Left lung (tissue), 10 donors: ENCODE results near the gene UVRAG. TPM values are rescaled to one million over a fixed set of nuclear protein-coding genes. Genes with fewer than 3 reads are reported as not detected.
A peak's percentile ranks its signal among the peaks of the same experiment; 100 is the strongest.

Source experiments
- ATAC-seq: fragments of 200-7000 bp; cut with Tn5 transposase; one replicate; pipeline ENCODE4 v1.9.1; 2020; ENCODE audit warnings: moderate library complexity
- DNase-seq, 4 donors: peaks; one replicate each; pipeline ENCODE4 v3.0.0-alpha.2; 2013 to 2020
- H3K27ac ChIP-seq, 2 donors: fragments of 200-600 bp; sonication (generic) in 1 of 2; one replicate each; pipeline versions ENCODE4 v1.5.0 to v1.8.0; 2020 to 2021
- H3K27me3 ChIP-seq, 2 donors: fragments of 200-600 bp; sonication (generic) in 1 of 2; one replicate each; pipeline versions ENCODE4 v1.5.0 to v1.8.0; 2020 to 2021
- H3K36me3 ChIP-seq, 2 donors: fragments of 200-600 bp; sonication (generic) in 1 of 2; one replicate each; pipeline versions ENCODE4 v1.5.0 to v1.8.0; 2020 to 2021
- H3K4me1 ChIP-seq, 2 donors: fragments of 200-600 bp; one replicate each; pipeline ENCODE4 v1.8.0; 2021
- H3K4me3 ChIP-seq, 2 donors: fragments of 200-600 bp; sonication (generic) in 1 of 2; one replicate each; pipeline versions ENCODE4 v1.5.0 to v1.8.0; 2020 to 2021; ENCODE audit warnings: mild to moderate bottlenecking in 1 of 2
- H3K9me3 ChIP-seq, 2 donors: fragments of 200-600 bp; sonication (generic) in 1 of 2; one replicate each; pipeline versions ENCODE4 v1.5.0 to v1.8.0; 2020 to 2021
- CTCF ChIP-seq, 2 donors: fragments of 200-600 bp; sonication (generic) in 1 of 2; IDR thresholded peaks; one replicate each; pipeline versions ENCODE4 v1.5.0 to v1.8.0; 2021; ENCODE audit warnings: antibody characterized with exemption in 2 of 2
- intact Hi-C, 2 donors: fragments of 100-400 bp; cut with DNase I; formaldehyde crosslinking; loops; one replicate each; pipeline versions ENCODE4 v1.11.2 to v1.14.2; 2022
- polyA plus RNA-seq, 6 donors: library from polyadenylated mRNA; unstranded; fragments of 120-200 nt; gene quantifications; one replicate each; pipeline ENCODE4 v1.2.1, GENCODE V29; 2013; ENCODE audit not compliant: insufficient read length in 6 of 6
- total RNA-seq, 2 donors: library from RNA; stranded (reverse); fragmentation: NEBNext Ultra II Directional; extraction: Animal tissue kit (Norgen Biotek cat#: 25700); gene quantifications; one replicate each; pipeline ENCODE4 v1.2.1, GENCODE V29; 2021
- donor health status: DM: no; HTN: yes; CAD: no.
- donor health status: DM: no; HTN: no; CAD: no.

The UVRAG gene
- total and polyA plus RNA-seq, 8 donors = 19.3 to 36.0 (median 22.3) TPM

- no peak for DNase-seq
Observed at GRCh38 chr11:75773595-75774353, 41.2 kb upstream of the UVRAG start.

DNA sequence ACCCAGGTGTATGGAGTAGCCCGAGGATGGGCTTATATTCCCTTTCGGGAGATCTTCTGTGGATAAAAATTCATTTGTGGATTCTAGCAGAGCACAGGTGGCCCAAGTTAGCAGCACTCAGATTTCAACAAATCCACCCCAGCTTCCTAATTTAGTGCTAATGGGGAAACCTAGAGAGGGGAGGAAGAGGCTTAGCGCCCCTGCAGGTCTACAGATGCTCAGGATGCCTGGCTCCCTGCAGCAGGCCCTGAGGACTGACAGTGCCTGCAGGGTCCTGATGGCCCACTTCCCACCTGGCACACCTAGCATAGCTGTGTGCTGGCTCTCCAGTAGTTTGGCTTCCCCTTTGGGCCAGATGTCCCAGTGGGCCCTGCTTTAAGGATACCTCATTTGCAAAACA lies 40.0 kb upstream of the UVRAG start:
- intact Hi-C loops = no loop called here

More at GRCh38 chr11:75773595-75774353, 41.2 kb upstream of the UVRAG start:
- Histone ChIP-seq H3K36me3 (no peaks in the 10 kb centered on the region), H3K9me3 (no peaks in the 10 kb centered on the region), H3K27me3 (peaks cover 4 to 8% of the 10 kb centered on the region in 2 donors), H3K4me1 (peaks cover 4 to 100% of the 10 kb centered on the region in 2 donors), H3K4me3 (no peak overlapping the region), H3K27ac (peak overlapping the region in 1 of 2 donors; percentile 87)
- no peak for TF ChIP-seq CTCF (IDR thresholded peaks at IDR 0.05)
- intact Hi-C loops = no loop called here
- no peak for ATAC-seq

GRCh38 chr11:75776546-75776945 lies 38.5 kb upstream of the UVRAG start:
- intact Hi-C loops = no loop called here
- no peak for DNase-seq
- Histone ChIP-seq H3K36me3 (peaks cover 0 to 4% of the 10 kb centered on the region in 2 donors), H3K27ac (peak overlapping the region in 1 of 2 donors; percentile 73), H3K4me1 (peaks cover 0 to 80% of the 10 kb centered on the region in 2 donors), H3K4me3 (no peak overlapping the region), H3K9me3 (no peaks in the 10 kb centered on the region), H3K27me3 (no peaks in the 10 kb centered on the region)
- TF ChIP-seq CTCF (IDR thresholded peaks at IDR 0.05) = no peak
- no peak for ATAC-seq

More for the DNA sequence above, 40.0 kb upstream of the UVRAG start:
- no peak for TF ChIP-seq CTCF (IDR thresholded peaks at IDR 0.05)
- no peak for DNase-seq
- Histone ChIP-seq H3K4me1 (peaks cover 0 to 95% of the 10 kb centered on the region in 2 donors), H3K36me3 (no peaks in the 10 kb centered on the region), H3K9me3 (no peaks in the 10 kb centered on the region), H3K4me3 (no peak overlapping the region), H3K27me3 (no peaks in the 10 kb centered on the region), H3K27ac (no peak overlapping the region)
- no peak for ATAC-seq

- peak overlapping the region in 1 of 2 donors; percentile 73 for H3K27ac ChIP-seq
- H3K36me3 ChIP-seq = peaks cover 0 to 4% of the 10 kb centered on the region in 2 donors
- peak; percentile 47 for ATAC-seq
- H3K9me3 ChIP-seq = no peaks in the 10 kb centered on the region
- no peaks in the 10 kb centered on the region for H3K27me3 ChIP-seq
- no peak for DNase-seq
- H3K4me3 ChIP-seq = no peak overlapping the region
- intact Hi-C loops = no loop called here
- no peak for TF ChIP-seq CTCF (IDR thresholded peaks at IDR 0.05)
- peaks cover 0 to 69% of the 10 kb centered on the region in 2 donors for H3K4me1 ChIP-seq
Observed at GRCh38 chr11:75777461-75778110, 37.4 kb upstream of the UVRAG start.

DNA sequence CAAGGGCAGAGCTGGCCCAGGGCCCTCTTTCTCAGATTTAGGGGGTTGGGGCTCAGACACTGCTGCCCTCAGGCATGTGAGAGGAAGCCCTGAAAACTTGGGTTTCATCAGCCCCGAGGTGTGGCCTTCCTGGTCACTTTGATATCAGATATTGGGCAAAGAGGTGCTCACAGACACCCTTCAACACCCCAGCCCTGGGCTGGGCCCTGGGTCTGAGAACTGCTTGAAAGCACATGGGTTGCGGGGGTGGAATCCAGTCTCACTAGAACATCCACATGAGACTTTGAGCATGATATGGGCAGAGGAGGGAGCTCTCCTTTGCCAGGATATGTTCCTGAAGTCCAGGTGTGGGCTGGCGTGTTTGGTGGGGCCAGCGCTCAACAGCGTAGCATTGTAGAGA lies 36.0 kb upstream of the UVRAG start:
- Histone ChIP-seq H3K27ac (no peak overlapping the region), H3K4me1 (peaks cover 0 to 56% of the 10 kb centered on the region in 2 donors), H3K36me3 (peaks cover 0 to 4% of the 10 kb centered on the region in 2 donors), H3K4me3 (no peak overlapping the region), H3K27me3 (no peaks in the 10 kb centered on the region), H3K9me3 (no peaks in the 10 kb centered on the region)
- ATAC-seq (no peak), DNase-seq (no peak)
- no peak for TF ChIP-seq CTCF (IDR thresholded peaks at IDR 0.05)
- intact Hi-C loops = no loop called here
